ENCODE measurements around the gene ATXN2L.

- TF ChIP-seq, protein P1, sequence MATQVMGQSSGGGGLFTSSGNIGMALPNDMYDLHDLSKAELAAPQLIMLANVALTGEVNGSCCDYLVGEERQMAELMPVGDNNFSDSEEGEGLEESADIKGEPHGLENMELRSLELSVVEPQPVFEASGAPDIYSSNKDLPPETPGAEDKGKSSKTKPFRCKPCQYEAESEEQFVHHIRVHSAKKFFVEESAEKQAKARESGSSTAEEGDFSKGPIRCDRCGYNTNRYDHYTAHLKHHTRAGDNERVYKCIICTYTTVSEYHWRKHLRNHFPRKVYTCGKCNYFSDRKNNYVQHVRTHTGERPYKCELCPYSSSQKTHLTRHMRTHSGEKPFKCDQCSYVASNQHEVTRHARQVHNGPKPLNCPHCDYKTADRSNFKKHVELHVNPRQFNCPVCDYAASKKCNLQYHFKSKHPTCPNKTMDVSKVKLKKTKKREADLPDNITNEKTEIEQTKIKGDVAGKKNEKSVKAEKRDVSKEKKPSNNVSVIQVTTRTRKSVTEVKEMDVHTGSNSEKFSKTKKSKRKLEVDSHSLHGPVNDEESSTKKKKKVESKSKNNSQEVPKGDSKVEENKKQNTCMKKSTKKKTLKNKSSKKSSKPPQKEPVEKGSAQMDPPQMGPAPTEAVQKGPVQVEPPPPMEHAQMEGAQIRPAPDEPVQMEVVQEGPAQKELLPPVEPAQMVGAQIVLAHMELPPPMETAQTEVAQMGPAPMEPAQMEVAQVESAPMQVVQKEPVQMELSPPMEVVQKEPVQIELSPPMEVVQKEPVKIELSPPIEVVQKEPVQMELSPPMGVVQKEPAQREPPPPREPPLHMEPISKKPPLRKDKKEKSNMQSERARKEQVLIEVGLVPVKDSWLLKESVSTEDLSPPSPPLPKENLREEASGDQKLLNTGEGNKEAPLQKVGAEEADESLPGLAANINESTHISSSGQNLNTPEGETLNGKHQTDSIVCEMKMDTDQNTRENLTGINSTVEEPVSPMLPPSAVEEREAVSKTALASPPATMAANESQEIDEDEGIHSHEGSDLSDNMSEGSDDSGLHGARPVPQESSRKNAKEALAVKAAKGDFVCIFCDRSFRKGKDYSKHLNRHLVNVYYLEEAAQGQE (IDR thresholded peaks at IDR 0.05; ENCODE audit: borderline replicate concordance in 1 of 2, low read depth in 1 of 2, low read length in 2 of 2), result no peak
- no peak for TF ChIP-seq KLF9 (CRISPR knock-in tag; IDR thresholded peaks at IDR 0.05; ENCODE audit: low read depth)
- TF ChIP-seq SRSF1 (optimal IDR thresholded peaks at IDR 0.05; ENCODE audit: low read depth, low read length), result peak; percentile 26
- TF ChIP-seq ZNF121 (CRISPR knock-in tag; IDR thresholded peaks at IDR 0.05), result no peak
Measured at GRCh38 chr16:28865722-28866453, 43.1 kb downstream of the ATXN2L start.
